ENCODE measurements around the gene NAGS.
"Not testable (repeated sequence)": the region's sequence is repeated elsewhere in the genome, so short reads cannot be mapped to it uniquely, and the experiment has no call there.

Gene NAGS

DNA sequence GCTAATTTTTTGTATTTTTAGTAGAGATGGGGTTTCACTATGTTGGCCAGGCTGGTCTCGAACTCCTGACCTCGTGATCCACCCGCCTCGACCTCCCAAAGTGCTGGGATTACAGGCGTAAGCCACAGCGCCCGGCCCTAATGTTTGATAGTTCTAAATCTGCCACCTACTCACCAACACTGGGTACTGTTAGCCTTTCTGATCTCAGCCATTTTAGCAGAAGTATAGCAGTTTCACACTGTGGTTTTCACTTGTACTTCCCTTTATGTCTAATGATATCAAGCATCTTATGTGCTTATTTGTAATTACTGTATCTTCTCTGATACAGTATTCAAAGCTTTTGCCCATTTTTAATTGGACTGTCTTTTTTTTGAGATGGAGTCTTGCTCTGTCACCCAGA, 42.5 kb downstream of the NAGS start:
- DNase-seq: not testable (repeated sequence)

DNA sequence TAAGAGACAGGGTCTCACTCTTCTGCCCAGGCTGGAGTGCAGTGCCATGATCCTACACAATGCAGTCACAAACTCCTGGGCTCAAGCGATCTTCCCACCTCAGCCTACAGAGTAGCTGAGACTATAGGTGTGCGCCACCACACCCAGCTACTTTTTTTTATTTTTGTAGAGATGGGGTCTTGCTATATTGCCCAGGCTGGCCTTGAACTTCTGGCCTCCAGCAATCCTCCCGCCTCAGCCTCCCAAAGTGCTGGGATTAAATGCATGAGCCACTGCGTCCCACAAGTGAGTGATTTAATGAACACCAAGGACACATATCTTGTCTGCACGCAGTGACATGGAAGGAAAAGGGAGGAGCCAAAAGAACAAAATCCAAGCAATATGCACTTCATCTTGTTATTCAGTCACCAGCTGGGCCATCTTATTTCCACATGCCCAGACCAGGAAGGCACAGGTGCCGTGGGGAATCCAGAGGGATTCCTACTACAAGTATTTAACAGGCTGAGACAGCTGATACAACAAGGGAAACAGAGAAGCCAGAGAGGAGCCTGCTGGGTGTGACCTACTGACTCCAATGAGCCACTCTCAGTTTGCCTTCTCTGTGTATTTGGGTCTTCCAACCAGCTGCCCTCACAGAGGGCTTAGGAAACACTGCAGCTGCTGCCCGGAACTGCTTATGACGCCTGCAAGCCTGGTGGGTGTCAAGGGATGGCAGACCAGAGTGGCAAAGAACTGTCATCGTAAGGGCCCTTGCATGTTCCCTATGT, 45.1 kb downstream of the NAGS start:
- DNase-seq: no peak

- no peak for DNase-seq
These were observed 48.9 kb downstream of the NAGS start for GRCh38 chr17:44053125-44053872.

Measured in NCI-H2107 (cell line).